H9 (cell line): ENCODE measurements around the gene INSIG1. TPM values are rescaled to one million over a fixed set of nuclear protein-coding genes. Genes with fewer than 3 reads are reported as not detected.

Experiments
- DNase-seq: peaks from one replicate; pipeline ENCODE4 v3.0.0-alpha.2; 2017
- H2AFZ ChIP-seq: one replicate; pipeline ENCODE4 v1.6.1; 2013; ENCODE audit warnings: mild to moderate bottlenecking, low read length, control low read depth, moderate library complexity
- H2AK5ac ChIP-seq: 2 replicates; pipeline ENCODE4 v1.6.1; 2013; ENCODE audit warnings: low read length, control low read depth, mixed read lengths; ENCODE audit not compliant: insufficient read length
- H2BK120ac ChIP-seq: one replicate; pipeline ENCODE4 v1.6.1; 2013; ENCODE audit warnings: low read depth, mild to moderate bottlenecking, low read length, control low read depth, inconsistent platforms; ENCODE audit not compliant: poor library complexity, severe bottlenecking
- H2BK12ac ChIP-seq: 2 replicates; pipeline ENCODE4 v1.6.1; 2013; ENCODE audit warnings: low read length, control low read depth, mixed read lengths, low read depth; ENCODE audit not compliant: insufficient read length
- H2BK15ac ChIP-seq: 2 replicates; pipeline ENCODE4 v1.6.1; 2013; ENCODE audit warnings: low read depth, low read length, control low read depth
- H2BK20ac ChIP-seq: one replicate; pipeline ENCODE4 v1.6.1; 2013; ENCODE audit warnings: low read depth, mild to moderate bottlenecking, low read length, control low read depth, inconsistent platforms; ENCODE audit not compliant: poor library complexity, severe bottlenecking
- H2BK5ac ChIP-seq: 2 replicates; pipeline ENCODE4 v1.6.1; 2013; ENCODE audit warnings: low read length, control low read depth, mixed read lengths; ENCODE audit not compliant: insufficient read length
- H3K14ac ChIP-seq: 2 replicates; pipeline ENCODE4 v1.6.1; 2013; ENCODE audit warnings: low read length, control low read depth; ENCODE audit not compliant: insufficient read depth
- H3K18ac ChIP-seq: 2 replicates; pipeline ENCODE4 v1.6.1; 2013; ENCODE audit warnings: low read depth, mild to moderate bottlenecking, mixed read lengths, low read length, control low read depth; ENCODE audit not compliant: insufficient read length
- H3K23ac ChIP-seq: 2 replicates; pipeline ENCODE4 v1.6.1; 2013; ENCODE audit warnings: low read length, control low read depth, mixed read lengths, low read depth; ENCODE audit not compliant: insufficient read length
- H3K23me2 ChIP-seq: 2 replicates; pipeline ENCODE4 v1.6.1; 2013; ENCODE audit warnings: low read depth, mild to moderate bottlenecking, mixed read lengths, low read length, control low read depth; ENCODE audit not compliant: insufficient read length, poor library complexity, severe bottlenecking
- H3K27ac ChIP-seq: 2 replicates; pipeline ENCODE4 v1.5.1; 2013; ENCODE audit warnings: low read length, control low read depth, mixed read lengths, low read depth; ENCODE audit not compliant: insufficient read length
- H3K27me3 ChIP-seq: 2 replicates; pipeline ENCODE4 v1.6.1; 2013; ENCODE audit warnings: low read length, control low read depth, inconsistent platforms; ENCODE audit not compliant: insufficient read depth
- H3K4ac ChIP-seq: 2 replicates; pipeline ENCODE4 v1.6.1; 2013; ENCODE audit warnings: low read depth, mild to moderate bottlenecking, control low read depth, inconsistent platforms, low read length, moderate library complexity
- H3K4me1 ChIP-seq: 2 replicates; pipeline ENCODE4 v1.6.1; 2013; ENCODE audit warnings: low read length, control low read depth, inconsistent platforms; ENCODE audit not compliant: insufficient read depth
- H3K4me2 ChIP-seq: 2 replicates; pipeline ENCODE4 v1.6.1; 2013; ENCODE audit warnings: low read length, control low read depth, mixed read lengths; ENCODE audit not compliant: insufficient read length, insufficient read depth
- H3K56ac ChIP-seq: 2 replicates; pipeline ENCODE4 v1.6.1; 2013; ENCODE audit warnings: low read depth, mild to moderate bottlenecking, mixed read lengths, low read length, control low read depth; ENCODE audit not compliant: insufficient read length
- H3K79me1 ChIP-seq: 2 replicates; pipeline ENCODE4 v1.6.1; 2013; ENCODE audit warnings: low read depth, mild to moderate bottlenecking, moderate library complexity, low read length, control low read depth, inconsistent platforms; ENCODE audit not compliant: insufficient read depth, poor library complexity, severe bottlenecking
- H3K79me2 ChIP-seq: 2 replicates; pipeline ENCODE4 v1.6.1; 2013; ENCODE audit warnings: low read length, control low read depth, inconsistent platforms; ENCODE audit not compliant: insufficient read depth
- H3K9ac ChIP-seq: 2 replicates; pipeline ENCODE4 v1.6.1; 2013; ENCODE audit warnings: low read length, control low read depth, mixed read lengths; ENCODE audit not compliant: insufficient read length; ENCODE audit errors: extremely low read depth
- H3K9me3 ChIP-seq: one replicate; pipeline ENCODE4 v1.6.1; 2013; ENCODE audit warnings: low read depth, low read length, inconsistent platforms; ENCODE audit not compliant: control insufficient read depth
- H3T11ph ChIP-seq: one replicate; pipeline ENCODE4 v1.6.1; 2013; ENCODE audit warnings: mild to moderate bottlenecking, low read length, control low read depth, inconsistent platforms
- H4K20me1 ChIP-seq: one replicate; pipeline ENCODE4 v1.6.1; 2013; ENCODE audit not compliant: control insufficient read depth, insufficient read length, insufficient read depth
- H4K5ac ChIP-seq: 2 replicates; pipeline ENCODE4 v1.6.1; 2013; ENCODE audit warnings: low read depth, mild to moderate bottlenecking, mixed read lengths, low read length, control low read depth; ENCODE audit not compliant: insufficient read length
- H4K8ac ChIP-seq: replicated peaks from 2 replicates; pipeline ENCODE4 v1.6.1; 2013; ENCODE audit warnings: low read length, control low read depth, mixed read lengths, low read depth; ENCODE audit not compliant: insufficient read length
- H4K91ac ChIP-seq: 2 replicates; pipeline ENCODE4 v1.6.1; 2013; ENCODE audit warnings: low read depth, mild to moderate bottlenecking, moderate library complexity, mixed read lengths, low read length, control low read depth; ENCODE audit not compliant: insufficient read length
- H3K27ac Mint-ChIP-seq, 3 experiments: 2 replicates in 2 of 3; 3 replicates in 1 of 3; pipeline ENCODE4 v1.8.0; 2020 to 2021; ENCODE audit warnings: mixed read lengths in 3 of 3, mild to moderate bottlenecking in 1 of 3, moderate library complexity in 1 of 3
- H3K27me3 Mint-ChIP-seq: 2 replicates; pipeline ENCODE4 v1.8.0; 2021; ENCODE audit warnings: low read depth, mild to moderate bottlenecking, moderate library complexity, mixed read lengths
- H3K36me3 Mint-ChIP-seq, 3 experiments: 2 replicates in 2 of 3; 3 replicates in 1 of 3; pipeline ENCODE4 v1.8.0; 2020 to 2021; ENCODE audit warnings: low read depth in 3 of 3, mixed read lengths in 3 of 3; ENCODE audit not compliant: insufficient read depth in 1 of 3
- H3K4me1 Mint-ChIP-seq, 2 experiments: 2 replicates each; pipeline ENCODE4 v1.8.0; 2020; ENCODE audit warnings: mixed read lengths in 2 of 2
- H3K4me3 Mint-ChIP-seq, 2 experiments: 2 replicates in 1 of 2; 3 replicates in 1 of 2; pipeline ENCODE4 v1.8.0; 2020 to 2021; ENCODE audit warnings: mild to moderate bottlenecking in 2 of 2, mixed read lengths in 2 of 2, moderate library complexity in 1 of 2
- H3K9me3 Mint-ChIP-seq, 2 experiments: 2 replicates in 1 of 2; 3 replicates in 1 of 2; pipeline ENCODE4 v1.8.0; 2020; ENCODE audit warnings: mild to moderate bottlenecking in 2 of 2, mixed read lengths in 2 of 2, moderate library complexity in 1 of 2
- WGBS: extraction: QIAGEN DNeasy Blood & Tissue Kit; methylation state at CpG from one replicate; pipeline ENCODE4 v1.1.7; 2013; ENCODE audit warnings: missing lambda C conversion rate, low lambda C conversion rate, mixed read lengths; ENCODE audit not compliant: insufficient read length; ENCODE audit errors: extremely low coverage; 5-methylcytosine and 5-hydroxymethylcytosine counted together
- total RNA-seq: library from RNA; stranded (reverse); gene quantifications from 2 replicates; pipeline ENCODE4 v1.2.1, GENCODE V29; 2021
- TF ChIP-seq, protein P1 (sequence below): fragments of 200-600 bp; sonication (generic); conservative IDR thresholded peaks from 3 replicates; pipeline ENCODE4 v1.8.0; 2021; ENCODE audit warnings: antibody characterized with exemption, mild to moderate bottlenecking

The INSIG1 gene
- total RNA-seq, 1 experiment from 2014 or later: 23.3 TPM

DNA sequence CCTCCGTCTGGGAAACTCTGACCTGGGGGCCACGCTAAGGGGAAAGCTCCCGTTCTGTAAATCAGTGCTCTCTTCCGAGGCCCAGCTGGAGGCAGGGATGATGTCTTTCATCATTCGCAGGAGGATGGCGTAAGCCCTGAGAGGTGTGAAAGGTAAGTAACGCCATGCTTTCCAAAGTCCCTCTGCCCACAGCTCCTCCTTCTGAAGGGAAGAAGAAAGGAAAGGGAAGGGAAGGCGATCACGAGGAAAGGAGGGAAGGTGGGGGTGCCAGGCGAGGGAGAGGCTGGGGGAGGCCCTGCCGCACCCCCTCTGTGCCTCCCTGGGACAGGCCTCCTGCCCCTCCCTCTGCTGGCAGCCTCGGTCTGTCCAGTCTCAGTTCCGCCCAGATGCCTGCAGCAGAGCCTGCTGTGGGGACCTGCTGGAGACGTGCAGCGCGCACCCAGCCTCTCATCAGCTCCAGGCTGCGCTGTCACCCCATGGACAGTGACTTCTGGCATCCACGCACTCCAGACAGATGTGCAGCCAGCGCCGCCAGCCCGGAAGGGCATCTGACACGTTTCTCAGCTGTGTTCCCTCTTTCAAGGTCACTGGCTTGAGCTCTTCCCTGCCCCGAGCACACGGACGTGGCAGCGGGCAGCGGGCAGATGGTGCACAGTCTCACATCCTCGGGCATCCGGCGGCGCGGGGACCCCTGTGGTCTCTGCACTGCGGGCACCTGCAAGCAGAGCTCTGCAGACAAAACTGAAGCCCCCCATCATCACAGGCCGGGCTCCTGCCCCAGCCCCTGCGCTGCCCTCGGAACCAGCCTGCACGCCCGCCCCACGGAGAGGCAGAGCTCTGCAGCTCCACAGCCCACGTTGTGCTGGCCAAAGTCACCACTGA, 60.6 kb downstream of the INSIG1 start:
- Histone ChIP-seq H2BK120ac (no peak overlapping the region), H3K18ac (no peak overlapping the region), H3K9me3 (no peaks in the 10 kb centered on the region), H3K14ac (no peak overlapping the region), H2BK12ac (no peak overlapping the region), H3K4ac (no peak overlapping the region), H4K91ac (no peak overlapping the region), H2AK5ac (no peak overlapping the region), H4K5ac (no peak overlapping the region), H2BK20ac (no peak overlapping the region), H3K27me3 (peaks cover 2% of the 10 kb centered on the region; the same call in 1 of the 2 replicates), H2BK5ac (no peak overlapping the region), H2AFZ (no peak overlapping the region), H3K27ac (no peak overlapping the region), H3K79me2 (no peaks in the 10 kb centered on the region), H3K23ac (no peak overlapping the region), H4K20me1 (peaks cover 4% of the 10 kb centered on the region), H3T11ph (no peak overlapping the region), H3K4me1 (no peaks in the 10 kb centered on the region), H3K23me2 (no peaks in the 10 kb centered on the region), H3K9ac (no peak overlapping the region), H3K56ac (no peak overlapping the region), H3K4me2 (no peak overlapping the region), H3K79me1 (no peaks in the 10 kb centered on the region), H2BK15ac (no peak overlapping the region), H4K8ac (no peak overlapping the region)
- no peak for DNase-seq
- no CpG with 5 or more reads among the region's 40 CpGs for WGBS
- H3K27me3 Mint-ChIP-seq: peaks cover 90% of the 10 kb centered on the region
- H3K4me1 Mint-ChIP-seq: peaks cover 16 to 30% of the 10 kb centered on the region in 2 experiments
- H3K27ac Mint-ChIP-seq: no peak overlapping the region
- H3K36me3 Mint-ChIP-seq: no peaks in the 10 kb centered on the region
- H3K4me3 Mint-ChIP-seq: peak overlapping the region in 1 of 2 experiments; percentile 66; a peak in 2 of 5 replicates
- H3K9me3 Mint-ChIP-seq: peaks cover 0 to 9% of the 10 kb centered on the region in 2 experiments; a peak in 2 of 5 replicates
- TF ChIP-seq, protein P1, sequence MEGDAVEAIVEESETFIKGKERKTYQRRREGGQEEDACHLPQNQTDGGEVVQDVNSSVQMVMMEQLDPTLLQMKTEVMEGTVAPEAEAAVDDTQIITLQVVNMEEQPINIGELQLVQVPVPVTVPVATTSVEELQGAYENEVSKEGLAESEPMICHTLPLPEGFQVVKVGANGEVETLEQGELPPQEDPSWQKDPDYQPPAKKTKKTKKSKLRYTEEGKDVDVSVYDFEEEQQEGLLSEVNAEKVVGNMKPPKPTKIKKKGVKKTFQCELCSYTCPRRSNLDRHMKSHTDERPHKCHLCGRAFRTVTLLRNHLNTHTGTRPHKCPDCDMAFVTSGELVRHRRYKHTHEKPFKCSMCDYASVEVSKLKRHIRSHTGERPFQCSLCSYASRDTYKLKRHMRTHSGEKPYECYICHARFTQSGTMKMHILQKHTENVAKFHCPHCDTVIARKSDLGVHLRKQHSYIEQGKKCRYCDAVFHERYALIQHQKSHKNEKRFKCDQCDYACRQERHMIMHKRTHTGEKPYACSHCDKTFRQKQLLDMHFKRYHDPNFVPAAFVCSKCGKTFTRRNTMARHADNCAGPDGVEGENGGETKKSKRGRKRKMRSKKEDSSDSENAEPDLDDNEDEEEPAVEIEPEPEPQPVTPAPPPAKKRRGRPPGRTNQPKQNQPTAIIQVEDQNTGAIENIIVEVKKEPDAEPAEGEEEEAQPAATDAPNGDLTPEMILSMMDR: no peak
